HCT116 (cell line): ENCODE measurements around the gene CLIC5.

ENCODE experiments used
- CEBPB ChIP-seq: IDR thresholded peaks from 2 replicates; pipeline ENCODE4 v1.6.1; 2012; ENCODE audit warnings: low read depth
- CTCF ChIP-seq, 3 experiments: fragments of 200-600 bp in 1 of 3; sonication (generic) in 1 of 3; IDR thresholded peaks in 2 of 3; conservative IDR thresholded peaks in 1 of 3; 2 replicates each; pipeline ENCODE4 v1.5.1; 2012 to 2017; ENCODE audit warnings: low read depth in 2 of 3, low read length in 2 of 3, antibody characterized with exemption in 1 of 3, borderline replicate concordance in 1 of 3, control low read depth in 1 of 3, mild to moderate bottlenecking in 1 of 3, mixed read lengths in 1 of 3, mixed run types in 1 of 3, moderate library complexity in 1 of 3; ENCODE audit not compliant: insufficient read depth in 1 of 3
- EGR1 ChIP-seq: IDR thresholded peaks from 2 replicates; pipeline ENCODE4 v1.6.1; 2012; ENCODE audit warnings: low read depth
- ELF1 ChIP-seq: IDR thresholded peaks from 2 replicates; pipeline ENCODE4 v1.6.1; 2012; ENCODE audit warnings: low read depth, borderline replicate concordance
- EZH2 ChIP-seq: fragments of 200-600 bp; sonication (generic); IDR thresholded peaks from 2 replicates; pipeline ENCODE4 v1.6.1; 2017; ENCODE audit warnings: antibody characterized with exemption, mixed run types
- EZH2phosphoT487 ChIP-seq: fragments of 200-600 bp; IDR thresholded peaks from 2 replicates; pipeline ENCODE4 v1.6.1; 2018; ENCODE audit warnings: antibody characterized with exemption, borderline replicate concordance
- JUND ChIP-seq: IDR thresholded peaks from 2 replicates; pipeline ENCODE4 v1.6.1; 2012
- POLR2A ChIP-seq: IDR thresholded peaks from 2 replicates; pipeline ENCODE4 v1.7.0; 2011; ENCODE audit warnings: borderline replicate concordance; ENCODE audit not compliant: insufficient read depth, insufficient read length; ENCODE audit errors: extremely low read depth
- POLR2AphosphoS5 ChIP-seq: IDR thresholded peaks from 2 replicates; pipeline ENCODE4 v1.6.1; 2011; ENCODE audit warnings: mild to moderate bottlenecking, low read depth, low read length, moderate library complexity
- RAD21 ChIP-seq: IDR thresholded peaks from 2 replicates; pipeline ENCODE4 v1.6.1; 2012; ENCODE audit warnings: low read depth, mild to moderate bottlenecking
- SP1 ChIP-seq: IDR thresholded peaks from 2 replicates; pipeline ENCODE4 v1.6.1; 2012; ENCODE audit warnings: low read depth

- TF ChIP-seq EZH2phosphoT487 (no peak), CTCF (IDR thresholded peaks at IDR 0.05 in 2 of 3, conservative IDR thresholded peaks at IDR 0.05 in 1 of 3; ENCODE audit: borderline replicate concordance in 1 of 3, insufficient read depth in 1 of 3, low read depth in 2 of 3, low read length in 2 of 3) (no peak), POLR2A (no peak), RAD21 (no peak), POLR2AphosphoS5 (no peak), EGR1 (no peak), SP1 (no peak), CEBPB (no peak), JUND (no peak), ELF1 (no peak), EZH2 (no peak)
Measured at GRCh38 chr6:45836984-45837383, 178.7 kb downstream of the CLIC5 start.
